ENCODE measurements around the gene CTDP1.

DNA sequence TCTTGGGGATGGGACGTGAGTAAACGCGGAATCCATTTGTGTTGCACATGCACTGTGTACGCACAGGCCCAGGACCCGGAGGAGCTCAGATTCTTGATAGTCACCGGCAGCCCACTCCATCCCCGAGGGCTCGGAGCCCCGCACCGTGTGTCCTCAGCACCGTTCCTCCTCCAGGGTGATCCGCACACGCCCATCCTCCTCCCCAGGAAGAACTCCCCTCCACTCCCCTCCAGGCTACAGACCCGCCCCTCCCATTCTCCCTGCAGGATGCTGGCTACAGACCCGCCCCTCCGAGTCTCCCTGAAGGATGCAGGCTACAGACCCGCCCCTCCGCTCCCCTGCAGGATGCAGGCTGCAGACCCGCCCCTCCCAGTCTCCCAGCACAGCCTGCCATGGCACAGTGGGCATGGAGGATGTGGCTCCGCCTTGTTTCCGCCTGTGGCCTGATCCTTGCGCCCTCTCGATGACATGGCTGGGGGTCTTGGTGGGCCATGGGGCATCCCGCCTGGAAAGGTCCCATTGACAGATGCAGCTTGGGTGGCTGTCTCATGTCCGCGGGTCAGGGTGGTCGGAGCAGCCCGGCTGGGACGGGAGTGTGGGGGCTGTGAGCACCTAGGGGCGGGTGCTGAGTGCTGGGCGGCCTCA, 14.1 kb downstream of the CTDP1 start:
- TF ChIP-seq CTCF (conservative IDR thresholded peaks at IDR 0.05; ENCODE audit: low read length): no peak
- no peak for TF ChIP-seq EZH2phosphoT487 (IDR thresholded peaks at IDR 0.05; ENCODE audit: borderline replicate concordance)

Measured in Loucy (cell line).